GM11168 (cell line): ENCODE data around the gene F8.
"Not testable (repeated sequence)": the region's sequence is repeated elsewhere in the genome, so short reads cannot be mapped to it uniquely, and the experiment has no call there.

Experiments used
- in situ Hi-C: fragments of 300-500 bp; cut with MboI; formaldehyde crosslinking; loops from one replicate; pipeline ENCODE4 v1.12.0; 2022; ENCODE audit warnings: low sequenced_read_pairs; ENCODE audit not compliant: unreplicated experiment

The F8 gene

GRCh38 chrX:155035688-155036087, 13.2 kb upstream of the F8 start:
- in situ Hi-C loops: no loop called here

GRCh38 chrX:155031657-155032056, 9.1 kb upstream of the F8 start:
- in situ Hi-C loops: no loop called here

GRCh38 chrX:155028877-155029291, 6.4 kb upstream of the F8 start:
- in situ Hi-C loops: no loop called here

GRCh38 chrX:155028129-155028528, 5.6 kb upstream of the F8 start:
- in situ Hi-C loops: no loop called here

GRCh38 chrX:155027509-155028066, 5.1 kb upstream of the F8 start:
- in situ Hi-C loops: no loop called here

GRCh38 chrX:155026727-155027508, 4.4 kb upstream of the F8 start, which contains the start of gene FUNDC2:
Gene FUNDC2 (plus strand): TSS chrX:155026844. CDS start chrX:155026939, 95 bp downstream.
- in situ Hi-C loops: no loop called here

- in situ Hi-C loops: no loop called here
Measured at GRCh38 chrX:155026420-155026726, 3.9 kb upstream of the F8 start.

- in situ Hi-C loops: no loop called here
Measured at GRCh38 chrX:155023907-155024833, 1.6 kb upstream of the F8 start.

- in situ Hi-C loops: no loop called here
Measured at GRCh38 chrX:155020591-155020990, 1.9 kb downstream of the F8 start.

- in situ Hi-C loops: no loop called here
Measured at GRCh38 chrX:155009994-155010472, 12.5 kb downstream of the F8 start.

- in situ Hi-C loops: not testable (repeated sequence)
Measured at GRCh38 chrX:155008578-155008977, 13.9 kb downstream of the F8 start.

GRCh38 chrX:155006913-155007671, 15.4 kb downstream of the F8 start:
- in situ Hi-C loops: not testable (repeated sequence)

- in situ Hi-C loops: not testable (repeated sequence)
Measured at GRCh38 chrX:155006379-155006778, 16.1 kb downstream of the F8 start.

GRCh38 chrX:155005190-155005589, 17.3 kb downstream of the F8 start:
- in situ Hi-C loops: no loop called here

- in situ Hi-C loops: no loop called here
Measured at GRCh38 chrX:155001873-155002272, 20.6 kb downstream of the F8 start.

GRCh38 chrX:155000841-155001240, 21.7 kb downstream of the F8 start:
- in situ Hi-C loops: no loop called here

GRCh38 chrX:154998204-154998880, 24.2 kb downstream of the F8 start:
- in situ Hi-C loops: no loop called here

- in situ Hi-C loops: no loop called here
Measured at GRCh38 chrX:154991476-154991875, 31.0 kb downstream of the F8 start.

- in situ Hi-C loops: no loop called here
Measured at GRCh38 chrX:154991039-154991438, 31.5 kb downstream of the F8 start.

- in situ Hi-C loops: no loop called here
Measured at GRCh38 chrX:154990496-154990895, 32.0 kb downstream of the F8 start.
